ENCODE data around the gene ABCC4.

Gene ABCC4

GRCh38 chr13:94972262-94972661 lies 329.0 kb downstream of the ABCC4 start:
- no peak for DNase-seq

All from NCI-H1930 (cell line).